Left ventricle myocardium superior (tissue), 1 donor: ENCODE data around the gene LRRC45. TPM values are rescaled to one million over a fixed set of nuclear protein-coding genes. Genes with fewer than 3 reads are reported as not detected.

Experiments used
- ATAC-seq: fragments of 200-7000 bp; cut with Tn5 transposase; one replicate; pipeline ENCODE4 v1.9.1; 2020; ENCODE audit warnings: mild to moderate bottlenecking, moderate library complexity
- DNase-seq: peaks from one replicate; pipeline ENCODE4 v3.0.0-alpha.2; 2020
- intact Hi-C: fragments of 100-400 bp; cut with micrococcal nuclease; formaldehyde crosslinking; loops from one replicate; pipeline ENCODE4 v1.11.0; 2022
- total RNA-seq: library from RNA; stranded (reverse); fragmentation: NEBNext Ultra II Directional; extraction: Animal tissue kit (Norgen Biotek cat#: 25700); gene quantifications from one replicate; pipeline ENCODE4 v1.2.1, GENCODE V29; 2021
- donor health status: DM: no; HTN: yes; CAD: no; lungs with severe emphysema.

LRRC45 gene
- total RNA-seq, 1 donor from 2014 or later = 6.3 TPM

DNA sequence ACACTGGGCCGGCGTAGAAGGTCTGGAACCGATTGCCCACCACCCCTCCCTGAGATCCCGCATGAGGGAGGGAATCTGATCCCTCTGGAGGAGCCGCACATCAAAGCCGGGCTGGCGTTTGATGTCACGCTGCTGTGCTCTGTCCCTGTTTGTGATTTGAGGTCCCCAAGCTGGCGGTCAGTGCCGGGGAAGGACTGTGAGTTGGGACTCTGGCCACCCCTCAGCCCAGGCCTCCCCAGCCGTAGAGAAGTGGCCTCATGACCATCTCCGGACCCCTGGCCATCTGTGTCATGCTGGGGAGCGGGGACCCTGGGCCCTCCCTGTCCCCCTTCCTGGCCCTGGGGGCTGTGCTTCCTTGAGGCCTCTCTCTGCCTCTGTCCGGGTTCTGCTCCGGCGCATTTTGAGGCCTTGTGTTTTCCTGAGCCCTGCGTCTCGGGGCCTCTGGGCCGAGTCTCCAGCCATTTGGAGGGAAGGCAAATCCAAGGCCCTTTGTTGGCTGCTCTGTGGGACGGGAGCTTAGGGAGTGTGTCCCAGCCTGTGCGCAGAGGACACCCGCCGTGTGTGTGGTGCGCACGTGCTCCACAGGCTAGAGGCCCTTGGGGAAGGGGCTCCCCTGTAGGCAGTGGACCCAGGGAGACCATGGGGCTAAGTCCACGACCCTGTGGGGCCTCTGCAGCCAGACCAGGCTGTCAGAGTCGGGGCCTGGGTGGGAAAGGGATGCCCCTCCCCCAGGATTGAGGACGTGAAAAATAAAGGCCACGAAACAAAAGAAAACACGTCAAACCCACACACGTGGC lies 30.6 kb upstream of the LRRC45 start:
- peak; percentile 9 for ATAC-seq
- intact Hi-C loops = no loop called here
- no peak for DNase-seq

DNA sequence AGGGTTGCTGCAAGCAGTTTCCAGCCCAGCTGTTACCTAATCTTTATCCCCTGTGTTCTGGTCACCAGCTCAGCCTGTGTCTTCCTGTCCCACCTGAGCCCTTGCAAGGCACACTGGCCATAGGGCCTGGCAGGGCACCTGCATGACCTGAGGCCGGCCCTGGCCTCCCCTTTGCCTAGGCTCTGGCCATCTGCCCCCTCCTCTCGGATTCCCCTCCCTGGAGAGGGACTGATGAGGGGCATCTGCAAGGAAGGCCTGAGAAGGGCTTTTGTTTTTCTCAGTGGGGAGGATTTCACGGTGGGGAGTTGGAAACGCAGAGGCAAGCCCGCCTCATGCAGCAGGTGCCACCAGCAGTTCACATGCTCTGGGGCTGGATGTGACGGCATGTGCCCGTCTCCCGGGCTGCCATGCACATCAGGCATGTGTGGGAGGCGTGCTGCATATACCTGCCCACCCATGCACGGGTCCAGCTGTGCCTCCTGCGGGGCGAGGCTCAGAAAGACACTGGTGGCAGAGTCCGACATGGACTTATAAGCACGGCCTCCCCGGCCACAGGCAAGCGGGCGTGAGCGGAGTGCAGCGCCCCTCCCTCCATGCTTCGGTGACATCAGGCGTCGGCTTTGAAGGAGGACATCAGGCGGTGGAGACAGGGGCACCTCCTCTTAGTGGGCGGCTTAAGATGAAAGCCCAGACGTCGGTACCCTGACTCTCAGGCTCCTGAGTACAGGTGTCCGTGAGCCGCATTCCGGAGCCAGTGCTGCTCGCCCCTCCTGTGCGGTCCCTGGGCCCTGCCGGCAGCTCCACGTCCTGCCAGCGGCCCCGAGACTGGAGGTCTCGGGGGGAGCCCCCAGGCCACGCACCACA lies 29.1 kb upstream of the LRRC45 start:
- intact Hi-C loops = no loop called here
- ATAC-seq (no peak), DNase-seq (no peak)

DNA sequence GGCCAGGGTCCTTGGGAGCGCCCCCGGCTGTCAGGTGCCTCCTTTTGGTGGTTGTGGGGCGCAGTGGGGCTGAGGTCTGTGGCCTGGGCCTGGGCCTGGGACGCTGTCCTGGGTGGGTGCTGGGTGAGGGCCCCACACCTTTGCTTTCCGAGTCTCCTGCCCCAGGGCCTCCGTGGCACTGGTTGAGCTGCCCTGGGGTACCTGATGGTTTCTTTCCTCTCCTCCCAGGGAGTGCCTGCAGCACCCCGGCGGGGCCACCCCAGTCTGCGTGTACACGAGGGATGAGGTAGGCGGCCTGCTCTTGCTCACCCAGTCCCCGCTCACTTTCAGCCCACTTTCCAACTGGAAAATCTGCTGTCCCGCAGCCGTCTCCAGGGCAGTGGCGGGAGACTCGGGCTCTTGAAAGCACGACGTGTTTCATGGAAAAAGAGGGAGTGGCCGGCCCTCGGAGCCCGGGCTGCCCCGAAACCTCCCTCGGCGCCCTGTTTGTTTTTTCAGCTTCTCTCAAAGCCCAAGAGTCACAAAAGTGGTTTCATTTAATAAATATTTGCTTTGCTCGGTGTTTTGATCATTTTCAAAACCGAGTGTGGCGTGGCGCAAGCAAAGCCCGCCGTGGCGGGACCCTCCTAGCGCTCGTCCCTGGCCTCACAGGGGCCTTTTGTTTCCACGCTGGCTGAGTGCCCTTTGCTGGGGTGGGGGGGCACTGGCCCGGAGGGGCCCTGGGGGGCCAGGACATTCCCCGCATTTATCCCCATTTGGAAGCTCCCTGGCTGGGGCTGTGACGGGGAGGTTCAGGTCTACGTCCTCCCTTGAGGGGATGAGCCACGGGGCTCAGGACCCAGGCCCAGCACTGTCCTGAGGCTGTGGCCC lies 28.3 kb upstream of the LRRC45 start:
- ATAC-seq (no peak), DNase-seq (no peak)
- intact Hi-C loops = no loop called here

DNA sequence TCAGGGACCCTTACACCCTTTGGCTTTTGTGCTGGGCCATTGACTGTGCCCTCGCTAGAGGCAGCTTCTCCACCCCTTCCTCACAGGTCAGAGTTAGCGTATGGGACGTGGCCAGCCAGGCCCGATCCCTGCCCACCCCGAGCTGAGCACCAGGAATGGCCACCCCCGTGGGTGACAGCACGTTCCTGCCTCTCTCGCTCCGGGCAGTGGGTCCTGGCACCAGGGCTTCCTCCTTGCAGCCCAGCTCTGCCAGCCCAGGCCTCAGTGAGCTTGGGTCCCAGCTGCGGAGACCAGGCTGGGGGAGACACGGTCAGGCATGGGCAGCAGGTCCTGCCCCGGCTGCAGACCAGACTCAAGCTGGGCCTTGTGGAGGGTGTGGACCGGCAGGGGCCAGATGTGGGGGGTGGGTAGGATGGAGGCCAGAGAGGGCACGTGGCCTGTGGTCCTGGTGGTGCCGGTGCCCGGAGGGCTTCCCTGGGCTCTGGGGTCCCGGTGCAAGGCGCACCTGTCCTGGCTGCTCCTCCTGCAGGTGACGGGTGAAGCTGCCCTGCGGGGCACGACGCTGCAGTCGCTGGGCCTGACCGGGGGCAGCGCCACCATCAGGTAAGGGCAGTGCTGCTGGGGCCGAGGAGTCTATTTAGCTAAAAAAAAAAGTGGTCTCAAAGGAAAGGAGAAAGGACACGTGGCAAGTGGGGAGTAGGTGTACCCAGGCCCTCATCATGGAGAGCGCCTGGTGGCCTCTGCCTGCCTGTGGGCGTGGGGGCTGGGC lies 27.5 kb upstream of the LRRC45 start:
- DNase-seq = no peak
- ATAC-seq = no peak
- intact Hi-C loops = no loop called here

DNA sequence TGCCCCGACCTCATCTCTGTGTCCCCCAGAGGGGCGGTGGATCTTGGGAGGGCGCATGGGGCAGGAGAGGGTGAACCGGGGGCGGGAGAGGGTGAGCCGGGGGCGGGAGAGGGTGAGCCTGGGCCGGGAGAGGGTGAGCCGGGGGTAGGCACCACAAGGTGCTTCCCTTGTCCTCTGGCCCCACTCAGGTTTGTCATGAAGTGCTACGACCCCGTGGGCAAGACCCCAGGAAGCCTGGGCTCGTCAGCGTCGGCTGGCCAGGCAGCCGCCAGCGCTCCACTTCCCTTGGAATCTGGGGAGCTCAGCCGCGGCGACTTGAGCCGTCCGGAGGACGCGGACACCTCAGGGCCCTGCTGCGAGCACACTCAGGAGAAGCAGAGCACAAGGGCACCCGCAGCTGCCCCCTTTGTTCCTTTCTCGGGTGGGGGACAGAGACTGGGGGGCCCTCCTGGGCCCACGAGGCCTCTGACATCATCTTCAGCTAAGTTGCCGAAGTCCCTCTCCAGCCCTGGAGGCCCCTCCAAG lies 26.8 kb upstream of the LRRC45 start:
- DNase-seq (no peak), ATAC-seq (no peak)
- intact Hi-C loops = no loop called here

DNA sequence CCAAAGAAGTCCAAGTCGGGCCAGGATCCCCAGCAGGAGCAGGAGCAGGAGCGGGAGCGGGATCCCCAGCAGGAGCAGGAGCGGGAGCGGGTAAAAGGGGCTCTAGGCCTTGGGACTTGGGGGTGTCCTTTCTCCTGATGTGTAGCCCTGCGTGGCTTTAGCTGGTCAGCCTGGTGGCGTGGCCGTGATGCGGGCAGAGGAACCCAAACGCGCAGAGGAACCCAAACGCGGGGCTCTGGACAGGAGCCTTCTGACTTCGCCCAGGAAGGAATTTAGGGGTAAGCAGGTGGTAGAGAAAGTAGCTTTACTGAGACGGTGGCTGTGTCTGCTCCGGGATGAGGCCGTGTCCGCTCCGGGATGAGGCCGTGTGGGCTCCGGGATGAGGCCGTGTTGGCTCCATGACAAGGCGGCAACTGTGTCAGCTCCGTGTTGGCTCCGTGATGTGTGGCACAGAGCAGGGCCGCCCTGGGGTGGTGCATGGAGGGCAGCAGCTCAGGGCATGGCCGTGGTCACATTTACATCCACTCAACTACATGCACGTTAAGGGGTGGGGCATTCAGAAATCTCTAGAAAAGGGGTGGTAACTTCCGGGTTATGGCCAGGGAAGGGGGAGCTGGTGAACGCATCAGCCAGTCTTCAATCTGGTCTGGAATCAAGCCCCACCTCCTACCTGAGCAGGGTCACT lies 26.2 kb upstream of the LRRC45 start:
- DNase-seq (no peak), ATAC-seq (no peak)
- intact Hi-C loops = no loop called here

DNA sequence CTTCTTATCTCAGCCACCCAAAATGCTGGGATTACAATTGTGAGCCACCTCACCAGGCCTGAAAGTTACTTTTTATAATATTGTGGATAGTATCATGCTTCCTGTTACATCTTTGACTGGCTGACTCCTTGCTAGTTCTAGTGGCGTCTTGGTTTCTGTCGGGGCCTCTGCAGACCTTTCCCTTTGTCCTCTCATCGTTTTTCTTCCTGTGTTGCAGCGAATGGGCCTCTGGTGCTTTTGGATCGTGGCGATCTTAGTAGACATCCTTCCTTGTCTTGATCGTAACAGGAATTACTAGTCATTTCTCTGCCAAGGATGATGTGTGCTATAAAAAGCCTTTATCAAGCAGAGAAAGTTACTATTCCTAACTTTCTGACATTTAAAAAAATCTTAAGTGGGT lies 24.9 kb upstream of the LRRC45 start:
- DNase-seq = no peak
- no peak for ATAC-seq
- intact Hi-C loops = no loop called here

DNA sequence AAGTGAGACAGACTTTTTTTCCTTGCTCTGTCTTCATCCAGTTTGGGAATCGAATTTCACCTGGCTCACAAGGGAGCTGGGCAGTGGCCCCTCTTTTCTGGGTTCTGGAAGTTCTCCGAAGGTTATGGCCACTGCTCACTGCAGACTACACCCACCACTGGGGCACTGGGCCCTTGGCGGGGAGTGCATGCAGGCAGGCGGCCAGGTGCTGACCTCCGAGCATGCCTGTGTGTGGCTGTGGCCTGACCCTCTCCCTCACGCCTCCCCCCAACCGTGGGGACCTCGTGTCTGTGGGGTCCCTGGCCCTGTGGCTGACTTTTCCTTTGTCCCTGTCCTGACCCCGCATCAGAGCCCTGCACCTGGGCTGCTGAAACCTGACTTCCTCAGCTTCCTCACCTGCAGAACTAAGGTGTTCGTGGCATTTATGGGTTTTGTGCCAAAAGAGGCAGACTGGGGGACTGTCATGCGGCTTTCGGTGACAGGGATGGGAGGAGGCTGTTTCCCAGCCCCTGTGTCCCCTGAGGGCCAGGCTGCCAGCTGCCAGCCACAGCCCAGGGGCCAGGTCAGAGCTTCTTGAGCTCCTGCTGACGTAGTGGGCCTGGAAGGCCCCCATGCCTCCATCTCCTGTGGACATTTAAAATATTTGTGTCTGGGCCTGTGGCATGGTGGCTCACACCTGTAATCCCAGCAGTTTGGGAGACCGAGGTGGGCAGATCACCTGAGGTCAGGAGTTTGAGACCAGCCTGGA lies 24.2 kb upstream of the LRRC45 start:
- no peak for ATAC-seq
- intact Hi-C loops = no loop called here
- DNase-seq = no peak

DNA sequence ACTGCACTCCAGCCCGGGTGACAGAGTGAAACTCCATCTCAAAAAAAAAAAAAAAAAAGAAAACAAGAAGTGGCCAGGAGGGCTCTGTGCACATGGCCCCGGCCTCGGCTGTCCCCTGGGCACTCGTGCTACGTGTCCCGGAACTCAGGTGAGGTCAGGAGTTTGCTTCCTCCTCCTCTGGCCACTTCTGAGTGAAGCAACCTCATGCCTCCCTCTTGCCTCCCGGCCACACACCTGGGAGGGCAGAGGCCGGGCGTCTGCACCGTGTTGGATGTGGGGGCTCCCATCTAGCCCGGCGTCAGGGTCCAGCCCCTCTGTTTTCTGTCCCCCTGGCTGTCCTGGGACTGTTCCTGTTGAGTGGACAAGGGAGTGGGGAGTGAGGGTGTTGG lies 23.5 kb upstream of the LRRC45 start:
- DNase-seq (no peak), ATAC-seq (no peak)
- intact Hi-C loops = no loop called here

DNA sequence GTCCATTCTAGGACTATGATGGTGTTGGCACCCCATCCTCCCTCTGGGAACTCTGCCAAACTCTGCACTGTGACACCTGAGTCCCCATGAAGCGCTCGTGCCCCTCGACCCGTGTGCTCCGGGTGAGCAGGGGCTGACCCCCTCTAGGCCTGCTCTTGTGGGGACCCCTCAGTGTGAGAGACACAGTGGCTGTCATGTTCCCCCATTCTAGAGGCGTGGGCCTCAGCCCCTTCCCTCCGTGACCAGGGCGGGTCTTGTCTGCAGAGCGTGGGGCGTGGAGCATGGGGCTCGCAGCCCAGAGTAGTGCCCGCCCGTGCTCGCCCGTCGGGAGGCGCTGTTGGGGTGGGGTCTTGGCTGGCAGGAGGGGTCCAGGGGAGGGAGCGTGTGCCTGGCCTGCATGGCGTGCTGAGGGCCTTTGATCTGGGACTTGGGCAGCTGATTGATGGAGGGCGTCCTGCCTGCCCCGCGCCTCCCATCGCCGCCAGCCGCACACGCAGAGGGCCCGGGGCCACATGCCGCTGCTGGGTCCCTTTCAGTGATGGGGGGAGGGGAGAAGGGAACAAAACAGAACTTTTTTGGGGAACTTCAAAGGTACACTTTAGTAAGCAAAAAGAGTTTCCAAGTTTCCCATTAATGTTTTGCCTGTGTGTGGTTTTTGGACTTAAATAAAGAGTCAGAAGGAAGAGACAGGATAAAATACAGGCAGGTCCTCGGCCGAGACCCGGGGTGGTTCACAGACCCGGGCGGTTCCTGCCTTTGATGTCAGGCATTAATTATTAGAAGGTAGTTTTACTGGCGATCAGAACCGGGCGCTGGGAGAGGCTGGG lies 22.9 kb upstream of the LRRC45 start:
- ATAC-seq = no peak
- DNase-seq = no peak
- intact Hi-C loops = no loop called here

DNA sequence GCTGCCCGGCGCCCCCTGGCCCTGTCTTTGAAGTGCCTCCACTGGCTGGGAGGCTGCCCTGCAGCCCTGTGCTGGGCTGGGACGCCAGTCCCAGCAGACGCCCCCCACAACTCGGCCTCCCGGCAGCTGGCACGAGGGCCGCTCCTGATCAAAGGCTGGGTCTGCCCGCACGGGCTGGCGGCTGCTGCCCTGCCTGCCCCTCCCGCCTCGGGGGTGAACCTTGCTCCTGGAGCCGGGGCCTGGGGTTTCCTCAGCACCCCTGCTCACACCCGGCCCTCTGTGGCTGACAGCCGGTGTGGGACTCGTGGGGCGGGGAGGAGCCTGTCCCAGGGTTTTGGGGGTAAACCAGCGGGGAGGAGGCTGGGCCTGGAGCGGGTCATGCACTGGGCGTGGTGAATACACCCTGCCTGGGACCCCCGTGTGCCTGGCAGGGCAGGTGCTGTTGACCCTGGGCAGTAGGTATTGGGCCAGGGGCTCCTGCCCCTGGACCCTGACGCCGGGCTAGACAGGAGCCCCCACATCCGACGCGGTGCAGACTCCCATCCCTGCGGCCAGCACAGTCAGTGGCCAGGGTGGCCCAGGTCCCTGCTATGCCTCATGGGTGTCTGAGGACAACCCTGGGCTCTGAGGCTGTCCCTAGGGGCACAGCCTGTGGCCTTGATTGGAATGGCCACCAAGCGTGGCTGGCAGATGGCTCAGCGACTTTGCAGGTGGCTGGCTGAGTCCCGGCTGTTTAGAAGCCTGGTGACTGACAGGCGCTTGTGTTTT lies 22.1 kb upstream of the LRRC45 start:
- intact Hi-C loops = no loop called here
- no peak for ATAC-seq
- no peak for DNase-seq

DNA sequence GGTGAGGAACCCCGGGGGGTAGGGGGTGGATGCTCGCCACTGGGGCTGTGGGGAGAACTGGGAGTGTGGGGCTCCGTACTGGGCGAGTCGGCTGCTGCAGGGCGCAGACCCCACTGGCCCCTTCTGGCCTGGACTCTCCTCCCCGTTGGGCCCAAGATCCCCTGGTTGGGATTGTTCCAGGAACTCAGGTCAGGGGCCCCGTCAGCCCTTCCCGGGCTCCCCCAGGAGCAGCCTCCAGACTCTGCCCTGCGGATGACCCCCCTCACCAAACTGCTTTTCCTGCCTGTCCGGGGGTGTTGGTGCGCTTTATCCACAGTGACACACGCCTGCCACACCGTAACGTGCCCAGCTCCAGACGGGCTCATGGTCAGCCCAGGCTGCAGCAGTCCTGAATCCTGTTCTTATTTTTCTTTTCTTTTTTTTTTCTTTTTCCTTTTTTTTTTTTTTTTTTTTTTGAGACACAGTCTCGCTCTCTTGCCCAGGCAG lies 21.5 kb upstream of the LRRC45 start:
- intact Hi-C loops = no loop called here
- ATAC-seq = no peak
- DNase-seq = no peak

DNA sequence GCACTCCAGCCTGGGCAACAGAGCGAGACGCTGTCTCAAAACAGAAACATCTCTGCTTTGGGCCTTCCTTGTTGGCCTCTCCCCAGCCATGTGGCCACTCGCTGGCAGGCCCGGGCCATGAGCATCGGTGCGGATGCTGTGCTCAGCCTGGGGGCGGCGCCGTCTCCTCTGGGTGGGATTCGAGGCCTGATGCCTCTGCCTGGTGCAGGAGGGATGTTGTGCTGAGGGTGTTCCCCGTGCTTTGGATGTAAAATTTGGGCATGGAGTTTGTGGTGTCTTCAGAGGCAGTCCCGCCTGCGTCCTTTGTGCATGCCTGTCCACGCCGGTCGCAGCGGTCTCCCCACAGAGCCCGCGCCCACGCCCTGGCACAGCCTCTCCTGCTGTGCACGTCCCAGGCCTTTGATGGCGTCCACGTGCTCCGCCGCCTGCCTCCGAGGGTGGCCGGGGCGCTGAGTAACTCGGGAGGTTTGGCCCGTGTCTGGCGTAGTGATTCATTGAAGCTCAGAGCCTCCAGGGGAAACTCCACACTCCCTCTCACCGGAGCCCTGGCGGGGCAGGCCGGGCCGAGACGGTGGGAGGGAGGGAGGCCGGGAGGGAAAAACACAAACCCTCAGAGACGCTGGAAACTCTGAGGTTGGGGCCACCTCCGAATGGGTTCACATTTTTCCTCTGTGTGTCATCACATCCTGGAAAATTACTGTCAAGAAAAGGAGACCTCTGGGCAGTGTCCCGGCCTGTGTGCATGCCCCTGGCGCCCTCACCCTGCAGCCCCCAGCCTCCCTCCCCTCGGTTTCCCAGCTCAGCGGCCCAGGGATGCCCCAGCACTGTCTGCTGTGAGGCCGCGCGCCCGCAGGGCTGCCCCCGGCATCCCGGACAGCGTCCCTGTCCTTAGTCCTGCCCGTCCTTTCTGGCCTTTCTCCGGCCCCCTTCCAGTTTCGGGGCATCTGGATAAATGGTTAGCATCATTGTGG lies 19.4 kb upstream of the LRRC45 start:
- ATAC-seq = peak; percentile 55
- peak; percentile 70 for DNase-seq
- intact Hi-C loops = no loop called here

DNA sequence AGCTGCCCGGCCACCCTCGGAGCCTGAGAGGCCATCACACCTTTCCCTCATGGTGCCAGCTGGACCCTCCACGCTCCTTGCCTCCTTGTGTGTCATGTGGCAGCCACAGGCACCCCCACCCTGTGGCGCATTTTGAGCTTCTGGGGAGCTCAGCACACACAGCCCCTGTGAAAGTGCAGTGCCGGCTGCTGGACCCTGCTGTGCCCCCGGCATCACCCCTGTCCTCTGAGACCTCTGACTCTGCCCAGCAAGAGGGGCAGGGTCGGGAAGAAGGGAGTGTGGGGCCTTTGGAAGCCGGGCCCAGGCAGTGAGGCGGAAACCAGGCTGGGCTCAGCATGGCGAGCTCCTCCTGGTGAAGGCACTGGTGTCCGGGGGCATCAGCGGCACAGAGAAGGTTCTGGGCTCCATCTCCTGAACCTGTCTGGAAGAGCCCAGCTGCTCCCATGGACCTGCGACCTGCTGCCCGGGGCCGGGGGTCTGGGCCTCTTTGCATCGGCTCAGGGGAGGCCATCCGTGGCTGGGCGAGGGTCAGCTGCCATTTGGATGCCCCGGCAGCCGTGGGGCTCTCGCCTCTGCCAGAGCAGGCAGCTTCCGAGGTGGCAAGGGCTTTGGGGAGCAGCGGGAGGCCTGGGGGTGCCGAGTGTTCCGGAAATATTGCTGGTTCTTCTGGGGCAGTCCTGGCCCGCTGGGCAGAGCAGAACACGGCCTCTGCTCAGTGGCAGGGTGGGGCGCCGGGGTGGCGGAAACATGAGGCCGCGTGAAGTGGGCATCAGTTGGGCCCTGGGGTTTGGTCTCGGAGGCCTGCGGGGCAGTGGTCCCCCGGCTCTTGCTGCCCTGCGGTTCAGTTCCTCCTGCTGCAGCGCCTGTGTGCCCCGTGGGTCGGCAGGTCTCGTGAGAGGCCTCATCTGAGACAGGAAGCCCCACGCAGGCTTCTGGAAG lies 18.3 kb upstream of the LRRC45 start:
- ATAC-seq = no peak
- DNase-seq = no peak
- intact Hi-C loops = no loop called here
